ENCODE results near the gene RAB38.

RAB38 gene

DNA sequence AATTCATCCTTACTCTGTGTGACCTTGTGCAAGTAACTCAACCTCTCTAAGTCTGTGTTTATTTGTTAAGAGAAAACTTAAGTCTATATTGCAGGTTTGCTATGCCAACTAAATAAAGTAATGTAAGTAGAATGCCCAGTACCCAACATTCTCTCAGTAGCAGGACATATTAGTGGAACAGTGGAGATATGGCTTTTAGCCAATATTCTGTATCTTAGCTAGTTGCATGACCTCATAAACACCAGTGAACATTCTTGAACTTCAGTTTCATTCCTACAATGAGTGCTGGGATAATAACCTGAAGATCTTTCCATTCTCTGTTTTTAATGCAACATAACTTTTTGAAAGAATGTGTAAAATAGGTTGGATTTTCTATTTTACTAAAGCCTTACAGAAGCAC, 77.0 kb downstream of the RAB38 start:
- DNase-seq (ENCODE audit: low read depth, low spot score), result no peak

GRCh38 chr11:88089134-88089533, 86.1 kb downstream of the RAB38 start:
- TF ChIP-seq CTCF (IDR thresholded peaks at IDR 0.05; ENCODE audit: insufficient read depth, low read length, missing control alignments), result no peak
- no peak for DNase-seq (ENCODE audit: low read depth, low spot score)
- POLR2A ChIA-PET, result no interaction called here
- no peak overlapping the region for H3K4me3 ChIP-seq (ENCODE audit: low read depth, low read length)
- CTCF ChIA-PET, result no interaction called here

More for the DNA sequence above, 77.0 kb downstream of the RAB38 start:
- ChIA-PET POLR2A (no interaction called here), CTCF (no interaction called here)
- H3K4me3 ChIP-seq (ENCODE audit: low read depth, low read length), result no peak overlapping the region
- TF ChIP-seq CTCF (IDR thresholded peaks at IDR 0.05; ENCODE audit: insufficient read depth, low read length, missing control alignments), result no peak

DNA sequence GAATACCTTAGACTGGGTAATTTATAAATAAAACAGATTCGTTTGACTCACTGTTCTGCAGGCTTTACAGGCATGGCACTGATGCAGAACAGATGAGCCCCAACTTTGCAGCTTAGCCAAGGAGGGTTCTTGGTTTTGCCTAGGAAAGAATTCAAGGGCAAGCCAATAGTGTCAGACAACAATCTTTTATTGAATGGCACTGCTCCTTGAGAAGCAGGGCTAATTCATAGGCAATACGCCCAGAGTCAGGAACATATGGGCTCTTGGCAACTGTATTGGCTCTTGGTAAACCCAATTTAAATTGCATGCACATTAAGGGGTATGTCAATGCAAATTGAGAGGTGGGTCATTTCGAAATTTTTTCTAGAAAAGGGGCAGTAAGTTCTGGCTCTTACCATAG, 87.9 kb downstream of the RAB38 start:
- H3K4me3 ChIP-seq (ENCODE audit: low read depth, low read length), result no peak overlapping the region
- no peak for DNase-seq (ENCODE audit: low read depth, low spot score)
- CTCF ChIA-PET, result no interaction called here
- TF ChIP-seq CTCF (IDR thresholded peaks at IDR 0.05; ENCODE audit: insufficient read depth, low read length, missing control alignments), result no peak
- POLR2A ChIA-PET, result no interaction called here

DNA sequence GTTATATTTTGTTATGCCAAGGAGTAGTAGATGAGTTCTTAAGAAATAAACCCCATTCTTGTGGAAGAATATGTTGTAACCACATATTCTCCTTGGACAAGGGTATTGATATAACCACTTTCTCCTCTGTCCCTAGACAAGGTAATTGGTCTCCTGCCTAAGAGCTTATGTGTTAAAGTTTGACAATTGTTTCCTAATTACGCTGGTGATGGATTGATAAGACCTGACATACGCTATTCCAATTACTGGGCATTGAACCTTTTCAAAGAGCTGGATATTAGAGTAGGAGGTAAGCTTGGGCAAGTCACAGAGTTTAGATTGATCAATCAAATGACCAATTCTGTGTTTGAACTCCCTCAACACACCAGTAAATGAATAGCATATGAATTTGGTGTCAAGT, 88.9 kb downstream of the RAB38 start:
- H3K4me3 ChIP-seq (ENCODE audit: low read depth, low read length), result no peak overlapping the region
- no peak for DNase-seq (ENCODE audit: low read depth, low spot score)
- ChIA-PET POLR2A (no interaction called here), CTCF (no interaction called here)
- TF ChIP-seq CTCF (IDR thresholded peaks at IDR 0.05; ENCODE audit: insufficient read depth, low read length, missing control alignments), result no peak

DNA sequence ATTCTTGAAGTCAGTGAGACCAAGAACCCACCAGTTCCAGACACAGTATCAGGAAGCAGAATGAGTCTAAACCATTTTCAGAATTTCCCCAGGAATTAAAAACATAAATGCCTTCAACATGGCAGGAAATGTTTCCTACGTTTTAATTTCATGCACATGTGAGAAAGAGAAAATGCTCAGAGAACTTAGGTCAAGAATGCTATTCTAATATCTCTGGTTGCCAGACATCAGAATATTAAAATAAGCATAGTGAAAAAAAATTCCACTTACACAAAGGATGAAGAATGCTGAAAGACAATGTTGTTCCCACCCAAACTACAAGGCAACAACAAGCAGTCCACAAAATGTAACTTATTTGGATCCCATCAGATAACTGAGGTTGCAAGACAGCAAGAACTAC, 104.8 kb downstream of the RAB38 start:
- DNase-seq (ENCODE audit: low read depth, low spot score), result no peak
- TF ChIP-seq CTCF (IDR thresholded peaks at IDR 0.05; ENCODE audit: insufficient read depth, low read length, missing control alignments), result no peak
- no peak overlapping the region for H3K4me3 ChIP-seq (ENCODE audit: low read depth, low read length)
- ChIA-PET CTCF (interaction anchor here (1.1 kb wide), 1 partner anchor 55 kb away, joined by 3 read pairs; no protein-coding TSS in a partner anchor), POLR2A (no interaction called here)

- POLR2A ChIA-PET, result no interaction called here
- CTCF ChIA-PET, result no interaction called here
- TF ChIP-seq CTCF (IDR thresholded peaks at IDR 0.05; ENCODE audit: insufficient read depth, low read length, missing control alignments), result no peak
- no peak overlapping the region for H3K4me3 ChIP-seq (ENCODE audit: low read depth, low read length)
- DNase-seq (ENCODE audit: low read depth, low spot score), result no peak
These were observed 106.2 kb downstream of the RAB38 start for GRCh38 chr11:88068848-88069554.

Data from AG04449 (cell line).